Endothelial cell of umbilical vein (primary cell): ENCODE results near the gene EVC2. TPM values are rescaled to one million over a fixed set of nuclear protein-coding genes. Genes with fewer than 3 reads are reported as not detected.

ENCODE experiments used
- BruUV-seq: library from RNA; stranded (reverse); fragments of 400-500 nt; replicated peaks from 2 replicates; lab custom pipeline; 2021; lab: Mats Ljungman, UMichigan
- CTCF ChIA-PET: fragments of 300-600, 350-600 bp; sonication (Branson Sonifier 250); formaldehyde crosslinking; loops from one replicate; lab custom pipeline; 2021; ENCODE audit warnings: antibody characterized with exemption, inconsistent platforms; lab: Charles Lee
- POLR2A ChIA-PET: fragments of 300-600, 350-600 bp; sonication (Branson Sonifier 250); formaldehyde crosslinking; loops from one replicate; lab custom pipeline; 2021; ENCODE audit warnings: antibody characterized with exemption, inconsistent platforms; lab: Charles Lee
- DNase-seq: peaks from one replicate; pipeline ENCODE4 v3.0.0-alpha.2; 2011; ENCODE audit warnings: low read depth, low spot score
- FAIRE-seq: peaks from 2 replicates; lab custom pipeline; 2011; peaks lifted over from hg19 to GRCh38; lab: Jason Lieb, UNC
- H2AFZ ChIP-seq: 2 replicates; pipeline ENCODE4 v1.6.0; 2012; ENCODE audit warnings: low read depth, low read length, control low read depth, inconsistent platforms
- H3K27ac ChIP-seq: 2 replicates; pipeline ENCODE4 v1.5.1; 2011; ENCODE audit warnings: low read depth, mild to moderate bottlenecking, control low read depth, low read length, moderate library complexity; ENCODE audit not compliant: insufficient read depth
- H3K27me3 ChIP-seq, 2 experiments: 2 replicates each; pipeline versions ENCODE4 v1.6.0 to v1.6.1; 2011; ENCODE audit warnings: low read length in 2 of 2, mixed read lengths in 1 of 2; ENCODE audit not compliant: control insufficient read depth in 2 of 2, insufficient read depth in 2 of 2
- H3K36me3 ChIP-seq, 2 experiments: 2 replicates in 1 of 2; 3 replicates in 1 of 2; pipeline ENCODE4 v1.5.1; 2011; ENCODE audit warnings: low read length in 2 of 2, mild to moderate bottlenecking in 1 of 2, moderate library complexity in 1 of 2; ENCODE audit not compliant: control insufficient read depth in 2 of 2, insufficient read depth in 2 of 2; ENCODE audit errors: extremely low read depth in 1 of 2
- H3K4me1 ChIP-seq: 3 replicates; pipeline ENCODE4 v1.5.1; 2011; ENCODE audit warnings: mild to moderate bottlenecking, low read length; ENCODE audit not compliant: control insufficient read depth, insufficient read depth; ENCODE audit errors: extremely low read depth
- H3K4me2 ChIP-seq: 2 replicates; pipeline ENCODE4 v1.6.1; 2011; ENCODE audit warnings: low read length, control low read depth, mixed read lengths; ENCODE audit not compliant: insufficient read depth
- H3K4me3 ChIP-seq, 3 experiments: fragments of 200-600 bp in 1 of 3; sonication (generic), shearing (Covaris generic) in 1 of 3; replicated peaks in 1 of 3; 2 replicates each; pipeline ENCODE4 v1.5.1; 2011 to 2016; ENCODE audit warnings: control low read depth in 3 of 3, low read length in 3 of 3, mild to moderate bottlenecking in 2 of 3, inconsistent platforms in 1 of 3, low read depth in 1 of 3, moderate library complexity in 1 of 3; ENCODE audit not compliant: insufficient read depth in 1 of 3
- H3K79me2 ChIP-seq: 2 replicates; pipeline ENCODE4 v1.6.0; 2012; ENCODE audit warnings: low read length, inconsistent platforms; ENCODE audit not compliant: control insufficient read depth, insufficient read depth
- H3K9ac ChIP-seq: replicated peaks from 2 replicates; pipeline ENCODE3; 2011; ENCODE audit warnings: low read length, control low read depth; ENCODE audit not compliant: insufficient read depth; ENCODE audit errors: extremely low read depth
- H3K9me1 ChIP-seq: replicated peaks from 3 replicates; pipeline ENCODE4 v1.6.0; 2011; ENCODE audit warnings: mild to moderate bottlenecking, low read length; ENCODE audit not compliant: control insufficient read depth, insufficient read depth; ENCODE audit errors: extremely low read depth
- H3K9me3 ChIP-seq: replicated peaks from 2 replicates; pipeline ENCODE4 v1.5.1; 2012; ENCODE audit warnings: low read length, inconsistent platforms; ENCODE audit not compliant: control insufficient read depth, insufficient read depth
- H4K20me1 ChIP-seq: replicated peaks from 2 replicates; pipeline ENCODE3; 2011; ENCODE audit warnings: mild to moderate bottlenecking, low read length; ENCODE audit not compliant: control insufficient read depth, insufficient read depth; ENCODE audit errors: extremely low read depth
- CTCF ChIP-seq, 2 donors: IDR thresholded peaks; 1 replicate in 1 of 2; 2 replicates in 1 of 2; pipeline ENCODE4 v1.5.1; 2011; ENCODE audit warnings: low read length in 2 of 2, mild to moderate bottlenecking in 2 of 2, moderate library complexity in 2 of 2, control low read depth in 1 of 2, inconsistent platforms in 1 of 2, low read depth in 1 of 2; ENCODE audit not compliant: insufficient read depth in 1 of 2; ENCODE audit errors: extremely low read depth in 1 of 2
- EZH2 ChIP-seq: IDR thresholded peaks from 2 replicates; pipeline ENCODE4 v1.6.1; 2012; ENCODE audit warnings: borderline replicate concordance, low read depth, mild to moderate bottlenecking, moderate library complexity, low read length, inconsistent platforms; ENCODE audit not compliant: severe bottlenecking
- FOS ChIP-seq: IDR thresholded peaks from 2 replicates; pipeline ENCODE4 v1.6.1; 2011; ENCODE audit warnings: mild to moderate bottlenecking, low read length, moderate library complexity, borderline replicate concordance; ENCODE audit not compliant: insufficient read depth
- GATA2 ChIP-seq: IDR thresholded peaks from 2 replicates; pipeline ENCODE4 v1.7.0; 2011; ENCODE audit warnings: low read depth, mild to moderate bottlenecking, moderate library complexity, mixed read lengths, low read length; ENCODE audit not compliant: insufficient read length, insufficient read depth
- JUN ChIP-seq: IDR thresholded peaks from 2 replicates; pipeline ENCODE4 v1.6.1; 2011; ENCODE audit warnings: borderline replicate concordance, low read depth; ENCODE audit not compliant: insufficient read length, insufficient read depth
- MAX ChIP-seq: IDR thresholded peaks from 2 replicates; pipeline ENCODE4 v1.6.1; 2011; ENCODE audit not compliant: insufficient read depth, insufficient read length
- MYC ChIP-seq: IDR thresholded peaks from one replicate; pipeline ENCODE4 v1.6.1; 2011; ENCODE audit warnings: mild to moderate bottlenecking, low read depth, low read length
- POLR2A ChIP-seq: IDR thresholded peaks from 2 replicates; pipeline ENCODE4 v1.6.1; 2012; ENCODE audit warnings: low read depth, mild to moderate bottlenecking, control low read depth, low read length
- POLR2AphosphoS5 ChIP-seq: IDR thresholded peaks from 2 replicates; pipeline ENCODE4 v1.6.1; 2012; ENCODE audit warnings: low read depth, mild to moderate bottlenecking, control low read depth, low read length, moderate library complexity; ENCODE audit not compliant: insufficient read depth
- dilution Hi-C: fragments of 300-500 bp; cut with MboI; formaldehyde crosslinking; loops from one replicate; pipeline ENCODE4 v1.15.0; 2019; ENCODE audit warnings: low sequenced_read_pairs; ENCODE audit not compliant: extremely low pct_ligation_motif_present
- intact Hi-C: fragments of 100-400 bp; cut with micrococcal nuclease; formaldehyde crosslinking; loops from one replicate; pipeline ENCODE4 v1.10.0; 2022
- polyA plus RNA-seq, 4 experiments: library from polyadenylated mRNA; depleted of rRNA in 3 of 4; stranded (reverse) in 3 of 4; unstranded in 1 of 4; fragments of >200 nt; gene quantifications; 2 replicates each; pipeline versions ENCODE4 v1.2.1 to v1.2.3, GENCODE V29; 2011 to 2012; ENCODE audit warnings: missing spikeins in 1 of 4
- total RNA-seq: library from RNA; stranded (reverse); gene quantifications from 2 replicates; pipeline ENCODE4 v1.2.3, GENCODE V29; 2021

The EVC2 gene
- total and polyA plus RNA-seq, 2 donors (not counting 3 experiments of a cell fraction or from before 2014, with no cell fraction given): 1.7 to 8.8 TPM

GRCh38 chr4:5712517-5712916 is 4.2 kb upstream of the EVC2 start:
- Histone ChIP-seq H3K4me2 (peak overlapping the region; percentile 41), H3K27ac (no peak overlapping the region), H3K4me3 (no peak overlapping the region), H3K9me3 (no peaks in the 10 kb centered on the region), H3K9ac (no peak overlapping the region), H3K27me3 (no peaks in the 10 kb centered on the region), H4K20me1 (no peaks in the 10 kb centered on the region), H2AFZ (no peak overlapping the region), H3K4me1 (peaks cover 23% of the 10 kb centered on the region), H3K36me3 (no peaks in the 10 kb centered on the region), H3K9me1 (no peaks in the 10 kb centered on the region), H3K79me2 (peaks cover 25% of the 10 kb centered on the region)
- FAIRE-seq (no peak), DNase-seq (no peak)
- ChIA-PET CTCF (no interaction called here), POLR2A (no interaction called here)
- dilution Hi-C loops (no loop called here), intact Hi-C loops (no loop called here)
- no TSS peak for BruUV-seq
- no peak for TF ChIP-seq FOS
- TF ChIP-seq EZH2: no peak
- TF ChIP-seq MAX: no peak
- no peak for TF ChIP-seq CTCF (IDR thresholded peaks at IDR 0.05; ENCODE audit: extremely low read depth in 1 of 2, insufficient read depth in 1 of 2, low read depth in 1 of 2, low read length in 2 of 2)
- TF ChIP-seq POLR2A: no peak
- no peak for TF ChIP-seq MYC
- no peak for TF ChIP-seq GATA2
- no peak for TF ChIP-seq JUN
- no peak for TF ChIP-seq POLR2AphosphoS5
